B cell (primary cell): ENCODE data around the gene TMEM185B. TPM values are rescaled to one million over a fixed set of nuclear protein-coding genes. Genes with fewer than 3 reads are reported as not detected.

Source experiments
- ATAC-seq: fragments of 200-7000 bp; cut with Tn5 transposase; one replicate; pipeline ENCODE4 v1.10.0; 2021; ENCODE audit warnings: low read depth, mild to moderate bottlenecking, moderate number of reproducible peaks, moderate library complexity
- CTCF ChIA-PET: fragments of 350-600 bp; sonication (Branson Sonifier 250); formaldehyde crosslinking; loops from one replicate; lab custom pipeline; 2021; ENCODE audit warnings: antibody characterized with exemption, inconsistent platforms; lab: Charles Lee
- POLR2A ChIA-PET: fragments of 350-600 bp; sonication (Branson Sonifier 250); formaldehyde crosslinking; loops from one replicate; lab custom pipeline; 2021; ENCODE audit warnings: antibody characterized with exemption; lab: Charles Lee
- DNase-seq: peaks from one replicate; pipeline ENCODE4 v3.0.0; 2013
- H2AFZ ChIP-seq: 2 replicates; pipeline ENCODE4 v1.6.1; 2012; ENCODE audit warnings: mild to moderate bottlenecking, low read depth, low read length; ENCODE audit not compliant: insufficient read depth, poor library complexity, severe bottlenecking
- H3K27ac ChIP-seq, 2 donors: 1 replicate in 1 of 2; 2 replicates in 1 of 2; pipeline ENCODE4 v1.5.1; 2012 to 2013; ENCODE audit warnings: low read length in 2 of 2, mild to moderate bottlenecking in 2 of 2, moderate library complexity in 1 of 2
- H3K27me3 ChIP-seq, 4 experiments: fragments of 200-600 bp in 1 of 4; sonication (generic) in 1 of 4; replicated peaks in 1 of 4; 1 replicate in 2 of 4; 2 replicates in 2 of 4; pipeline versions ENCODE4 v1.6.1 to v1.7.0; 2013 to 2016; ENCODE audit warnings: low read length in 3 of 4, mild to moderate bottlenecking in 2 of 4, mixed read lengths in 1 of 4, moderate library complexity in 1 of 4; ENCODE audit not compliant: insufficient read depth in 4 of 4, control insufficient read depth in 3 of 4; ENCODE audit errors: control extremely low read depth in 1 of 4
- H3K36me3 ChIP-seq, 2 experiments: replicated peaks in 1 of 2; 1 replicate in 1 of 2; 2 replicates in 1 of 2; pipeline versions ENCODE4 v1.6.1 to v1.7.1; 2013; ENCODE audit warnings: low read length in 1 of 2; ENCODE audit not compliant: insufficient read depth in 2 of 2, control insufficient read depth in 1 of 2; ENCODE audit errors: control extremely low read depth in 1 of 2, extremely low read depth in 1 of 2
- H3K4me1 ChIP-seq, 2 donors: fragments of 200-600 bp in 1 of 2; sonication (generic) in 1 of 2; 1 replicate in 1 of 2; 2 replicates in 1 of 2; pipeline versions ENCODE4 v1.5.1 to v1.6.1; 2013 to 2017; ENCODE audit warnings: low read length in 2 of 2; ENCODE audit not compliant: control insufficient read depth in 2 of 2, insufficient read depth in 2 of 2
- H3K4me2 ChIP-seq: replicated peaks from 2 replicates; pipeline ENCODE3; 2012; ENCODE audit warnings: mild to moderate bottlenecking, low read depth, low read length; ENCODE audit not compliant: poor library complexity, severe bottlenecking
- H3K4me3 ChIP-seq, 5 experiments: fragments of 200-600 bp in 1 of 5; sonication (generic) in 1 of 5; 1 replicate in 3 of 5; 2 replicates in 2 of 5; pipeline versions ENCODE4 v1.5.1 to v1.7.0; 2011 to 2016; ENCODE audit warnings: low read length in 4 of 5, mild to moderate bottlenecking in 4 of 5, low read depth in 2 of 5, control low read depth in 1 of 5, moderate library complexity in 1 of 5; ENCODE audit not compliant: insufficient read depth in 1 of 5; ENCODE audit errors: control extremely low read depth in 1 of 5, extremely low read depth in 1 of 5
- H3K79me2 ChIP-seq: fragments of 200-600 bp; sonication (generic); one replicate; pipeline ENCODE4 v1.6.0; 2016; ENCODE audit warnings: low read length; ENCODE audit not compliant: control insufficient read depth, insufficient read depth
- H3K9ac ChIP-seq: fragments of 200-600 bp; sonication (generic); 2 replicates; pipeline ENCODE4 v1.6.1; 2017; ENCODE audit warnings: mild to moderate bottlenecking, low read length, moderate library complexity
- H3K9me3 ChIP-seq, 3 donors: one replicate each; pipeline versions ENCODE4 v1.6.1 to v1.7.1; 2013; ENCODE audit warnings: low read length in 2 of 3; ENCODE audit not compliant: control insufficient read depth in 2 of 3, insufficient read depth in 1 of 3; ENCODE audit errors: control extremely low read depth in 1 of 3
- H4K20me1 ChIP-seq: 2 replicates; pipeline ENCODE4 v1.6.0; 2012; ENCODE audit warnings: mild to moderate bottlenecking, low read length; ENCODE audit not compliant: insufficient read depth, control insufficient read depth, poor library complexity, severe bottlenecking
- H3K27ac Mint-ChIP-seq: one replicate; pipeline ENCODE4 v1.8.0; 2021; ENCODE audit warnings: mixed read lengths
- H3K27me3 Mint-ChIP-seq: one replicate; pipeline ENCODE4 v1.8.0; 2021; ENCODE audit warnings: mixed read lengths
- H3K4me1 Mint-ChIP-seq: one replicate; pipeline ENCODE4 v1.8.0; 2021; ENCODE audit warnings: mixed read lengths
- H3K4me3 Mint-ChIP-seq: one replicate; pipeline ENCODE4 v1.8.0; 2021; ENCODE audit warnings: mixed read lengths
- H3K9me3 Mint-ChIP-seq: one replicate; pipeline ENCODE4 v1.8.0; 2022; ENCODE audit warnings: mixed read lengths; ENCODE audit not compliant: insufficient read depth
- EZH2 ChIP-seq: IDR thresholded peaks from 2 replicates; pipeline ENCODE4 v1.6.1; 2012; ENCODE audit warnings: borderline replicate concordance, low read depth, mild to moderate bottlenecking, moderate library complexity, low read length; ENCODE audit not compliant: insufficient read depth, poor library complexity, severe bottlenecking
- WGBS: methylation state at CpG from one replicate; pipeline ENCODE4 v1.1.5; 2013; ENCODE audit warnings: missing lambda C conversion rate; ENCODE audit not compliant: insufficient coverage; 5-methylcytosine and 5-hydroxymethylcytosine counted together
- intact Hi-C: fragments of 100-400 bp; cut with micrococcal nuclease; formaldehyde crosslinking; loops from one replicate; pipeline ENCODE4 v1.10.0; 2022
- polyA plus RNA-seq: library from polyadenylated mRNA; depleted of rRNA; stranded (reverse); fragments of >200 nt; gene quantifications from 2 replicates; pipeline ENCODE4 v1.2.3, GENCODE V29; 2012
- total RNA-seq, 2 donors: library from RNA; stranded (reverse); fragments of 120-200 nt in 1 of 2; gene quantifications; 1 replicate in 1 of 2; 2 replicates in 1 of 2; pipeline versions ENCODE4 v1.2.3 to v1.2.4, GENCODE V29; 2013 to 2022
- TF ChIP-seq, protein P1 (sequence below): fragments of 200-600 bp; IDR thresholded peaks from one replicate; pipeline ENCODE4 v1.8.0; 2022; ENCODE audit warnings: antibody characterized with exemption, mild to moderate bottlenecking

The TMEM185B gene
- total and polyA plus RNA-seq, 2 donors (not counting 1 experiment from before 2014, with no cell fraction given): 29.6 to 36.4 TPM

- Mint-ChIP-seq H3K4me3 (no peak overlapping the region), H3K9me3 (no peaks in the 10 kb centered on the region), H3K27ac (no peak overlapping the region), H3K27me3 (no peaks in the 10 kb centered on the region), H3K4me1 (no peaks in the 10 kb centered on the region)
- TF ChIP-seq, protein P1, sequence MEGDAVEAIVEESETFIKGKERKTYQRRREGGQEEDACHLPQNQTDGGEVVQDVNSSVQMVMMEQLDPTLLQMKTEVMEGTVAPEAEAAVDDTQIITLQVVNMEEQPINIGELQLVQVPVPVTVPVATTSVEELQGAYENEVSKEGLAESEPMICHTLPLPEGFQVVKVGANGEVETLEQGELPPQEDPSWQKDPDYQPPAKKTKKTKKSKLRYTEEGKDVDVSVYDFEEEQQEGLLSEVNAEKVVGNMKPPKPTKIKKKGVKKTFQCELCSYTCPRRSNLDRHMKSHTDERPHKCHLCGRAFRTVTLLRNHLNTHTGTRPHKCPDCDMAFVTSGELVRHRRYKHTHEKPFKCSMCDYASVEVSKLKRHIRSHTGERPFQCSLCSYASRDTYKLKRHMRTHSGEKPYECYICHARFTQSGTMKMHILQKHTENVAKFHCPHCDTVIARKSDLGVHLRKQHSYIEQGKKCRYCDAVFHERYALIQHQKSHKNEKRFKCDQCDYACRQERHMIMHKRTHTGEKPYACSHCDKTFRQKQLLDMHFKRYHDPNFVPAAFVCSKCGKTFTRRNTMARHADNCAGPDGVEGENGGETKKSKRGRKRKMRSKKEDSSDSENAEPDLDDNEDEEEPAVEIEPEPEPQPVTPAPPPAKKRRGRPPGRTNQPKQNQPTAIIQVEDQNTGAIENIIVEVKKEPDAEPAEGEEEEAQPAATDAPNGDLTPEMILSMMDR: no peak
- TF ChIP-seq EZH2: no peak
- no peak overlapping the region for H3K4me2 ChIP-seq
- no peaks in the 10 kb centered on the region for H3K79me2 ChIP-seq
- H3K27me3 ChIP-seq: no peaks in the 10 kb centered on the region
- DNase-seq (no peak), ATAC-seq (no peak)
- ChIA-PET POLR2A (no interaction called here), CTCF (interaction anchor here (0.7 to 1.6 kb wide), 3 partner anchors 13 to 109 kb away, joined by 3 to 6 read pairs (median 4); no protein-coding TSS in a partner anchor)
- 60% methylated on average over 3 of the region's 3 CpGs for WGBS
- H2AFZ ChIP-seq: no peak overlapping the region
- no peaks in the 10 kb centered on the region for H3K36me3 ChIP-seq
- H3K9ac ChIP-seq: no peak overlapping the region
- no peaks in the 10 kb centered on the region for H3K4me1 ChIP-seq
- no peak overlapping the region for H3K4me3 ChIP-seq
- no peaks in the 10 kb centered on the region for H4K20me1 ChIP-seq
- intact Hi-C loops: no loop called here
- H3K27ac ChIP-seq: no peak overlapping the region
- H3K9me3 ChIP-seq: peaks cover 0 to 3% (median 0%) of the 10 kb centered on the region in 3 donors
These were observed 18.8 kb downstream of the TMEM185B start for GRCh38 chr2:120204417-120204816.

GRCh38 chr2:120204022-120204405 lies 19.2 kb downstream of the TMEM185B start:
- Histone ChIP-seq H3K36me3 (no peaks in the 10 kb centered on the region), H3K4me2 (no peak overlapping the region), H3K4me3 (no peak overlapping the region), H3K27ac (no peak overlapping the region), H3K4me1 (no peaks in the 10 kb centered on the region), H2AFZ (no peak overlapping the region), H4K20me1 (no peaks in the 10 kb centered on the region), H3K9me3 (peaks cover 0 to 3% (median 0%) of the 10 kb centered on the region in 3 donors), H3K9ac (no peak overlapping the region), H3K27me3 (no peaks in the 10 kb centered on the region), H3K79me2 (no peaks in the 10 kb centered on the region)
- H3K4me1 Mint-ChIP-seq: no peaks in the 10 kb centered on the region
- 88% methylated on average over 5 of the region's 5 CpGs for WGBS
- no peak overlapping the region for H3K4me3 Mint-ChIP-seq
- no peaks in the 10 kb centered on the region for H3K9me3 Mint-ChIP-seq
- ChIA-PET POLR2A (no interaction called here), CTCF (interaction anchor here (1.0 to 1.6 kb wide), 2 partner anchors 28 to 109 kb away, joined by 4 to 6 read pairs; no protein-coding TSS in a partner anchor)
- H3K27me3 Mint-ChIP-seq: no peaks in the 10 kb centered on the region
- DNase-seq (no peak), ATAC-seq (no peak)
- no peak overlapping the region for H3K27ac Mint-ChIP-seq
- intact Hi-C loops: no loop called here
- TF ChIP-seq, protein P1: no peak
- no peak for TF ChIP-seq EZH2
